KMS-11 (cell line): ENCODE results near the gene SART3.

ENCODE experiments used
- H2AFZ ChIP-seq: fragments of 200-600 bp; sonication (generic); 2 replicates; pipeline ENCODE4 v1.6.1; 2016; ENCODE audit warnings: antibody characterized with exemption, mixed run types, low read depth
- H3K27ac ChIP-seq: fragments of 200-600 bp; sonication (generic); 2 replicates; pipeline ENCODE4 v1.6.1; 2016; ENCODE audit warnings: mild to moderate bottlenecking, mixed run types
- H3K27me3 ChIP-seq: fragments of 200-600 bp; sonication (generic); 2 replicates; pipeline ENCODE4 v1.6.1; 2017; ENCODE audit warnings: mild to moderate bottlenecking, low read depth, mixed run types, moderate library complexity; ENCODE audit not compliant: insufficient read depth
- H3K36me3 ChIP-seq: fragments of 200-600 bp; sonication (generic); 2 replicates; pipeline ENCODE4 v1.6.1; 2017; ENCODE audit warnings: mild to moderate bottlenecking, mixed run types; ENCODE audit not compliant: insufficient read depth
- H3K4me1 ChIP-seq: fragments of 200-600 bp; sonication (generic); 2 replicates; pipeline ENCODE4 v1.6.1; 2016; ENCODE audit warnings: mild to moderate bottlenecking, low read depth, mixed run types; ENCODE audit not compliant: poor library complexity, severe bottlenecking
- H3K4me2 ChIP-seq: fragments of 200-600 bp; sonication (generic); 2 replicates; pipeline ENCODE4 v1.7.0; 2016; ENCODE audit warnings: mild to moderate bottlenecking, mixed run types
- H3K4me3 ChIP-seq: fragments of 200-600 bp; sonication (generic); IDR thresholded peaks from 2 replicates; pipeline ENCODE4 v1.6.1; 2017; ENCODE audit warnings: low read depth, low read length, mixed read lengths; ENCODE audit not compliant: insufficient read depth
- H3K79me2 ChIP-seq: fragments of 200-600 bp; sonication (generic); 2 replicates; pipeline ENCODE4 v1.6.1; 2016; ENCODE audit warnings: low read depth, mixed run types; ENCODE audit not compliant: insufficient read depth
- H3K9ac ChIP-seq: fragments of 200-600 bp; sonication (generic); 2 replicates; pipeline ENCODE4 v1.6.1; 2016; ENCODE audit warnings: mild to moderate bottlenecking, mixed run types
- H4K20me1 ChIP-seq: fragments of 200-600 bp; sonication (generic); 2 replicates; pipeline ENCODE4 v1.6.1; 2016; ENCODE audit warnings: mild to moderate bottlenecking, mixed run types; ENCODE audit not compliant: insufficient read depth
- TF ChIP-seq, protein P1 (sequence below): fragments of 200-600 bp; sonication (generic); conservative IDR thresholded peaks from 2 replicates; pipeline ENCODE4 v1.6.1; 2017; ENCODE audit warnings: low read depth, mild to moderate bottlenecking, antibody characterized with exemption, low read length, moderate library complexity, mixed read lengths

The SART3 gene

GRCh38 chr12:108585864-108586263 lies 24.9 kb upstream of the SART3 start:
- H3K36me3 ChIP-seq = no peaks in the 10 kb centered on the region
- H3K27me3 ChIP-seq = no peaks in the 10 kb centered on the region
- no peak overlapping the region for H2AFZ ChIP-seq
- no peaks in the 10 kb centered on the region for H3K79me2 ChIP-seq
- no peak overlapping the region for H3K4me2 ChIP-seq
- TF ChIP-seq, protein P1, sequence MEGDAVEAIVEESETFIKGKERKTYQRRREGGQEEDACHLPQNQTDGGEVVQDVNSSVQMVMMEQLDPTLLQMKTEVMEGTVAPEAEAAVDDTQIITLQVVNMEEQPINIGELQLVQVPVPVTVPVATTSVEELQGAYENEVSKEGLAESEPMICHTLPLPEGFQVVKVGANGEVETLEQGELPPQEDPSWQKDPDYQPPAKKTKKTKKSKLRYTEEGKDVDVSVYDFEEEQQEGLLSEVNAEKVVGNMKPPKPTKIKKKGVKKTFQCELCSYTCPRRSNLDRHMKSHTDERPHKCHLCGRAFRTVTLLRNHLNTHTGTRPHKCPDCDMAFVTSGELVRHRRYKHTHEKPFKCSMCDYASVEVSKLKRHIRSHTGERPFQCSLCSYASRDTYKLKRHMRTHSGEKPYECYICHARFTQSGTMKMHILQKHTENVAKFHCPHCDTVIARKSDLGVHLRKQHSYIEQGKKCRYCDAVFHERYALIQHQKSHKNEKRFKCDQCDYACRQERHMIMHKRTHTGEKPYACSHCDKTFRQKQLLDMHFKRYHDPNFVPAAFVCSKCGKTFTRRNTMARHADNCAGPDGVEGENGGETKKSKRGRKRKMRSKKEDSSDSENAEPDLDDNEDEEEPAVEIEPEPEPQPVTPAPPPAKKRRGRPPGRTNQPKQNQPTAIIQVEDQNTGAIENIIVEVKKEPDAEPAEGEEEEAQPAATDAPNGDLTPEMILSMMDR = no peak
- H3K4me3 ChIP-seq = no peak overlapping the region
- peaks cover 18% of the 10 kb centered on the region for H3K4me1 ChIP-seq
- H4K20me1 ChIP-seq = no peaks in the 10 kb centered on the region
- H3K9ac ChIP-seq = no peak overlapping the region
- no peak overlapping the region for H3K27ac ChIP-seq

DNA sequence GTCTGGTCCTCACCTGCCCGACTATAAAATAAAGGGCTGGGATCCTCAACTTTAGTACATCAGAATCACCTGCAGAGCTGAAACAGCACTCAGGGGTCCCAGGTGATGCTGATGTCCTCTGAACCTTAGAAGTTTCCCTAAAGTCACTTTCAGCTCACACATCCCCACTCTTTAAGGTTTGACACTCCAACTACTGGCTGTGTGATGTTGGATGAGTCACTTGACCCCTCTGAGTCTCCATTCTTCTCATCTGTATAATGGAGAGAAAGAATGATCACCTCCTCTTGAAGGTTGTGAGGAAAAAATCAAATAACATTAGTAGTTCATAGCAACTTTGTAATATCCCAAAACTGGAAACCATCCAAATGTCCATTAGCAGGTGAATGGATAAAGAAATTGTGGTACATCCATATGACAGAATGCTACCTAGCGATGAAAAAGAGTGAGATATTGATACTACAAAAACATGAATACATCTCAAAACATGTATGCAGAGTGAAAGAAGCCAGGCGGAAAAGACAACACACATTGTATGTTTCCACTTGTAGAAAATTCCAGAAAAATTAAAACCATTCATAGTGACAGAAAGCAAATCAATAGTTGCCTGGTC lies 23.6 kb upstream of the SART3 start:
- H3K27ac ChIP-seq = no peak overlapping the region
- H4K20me1 ChIP-seq = no peaks in the 10 kb centered on the region
- H3K36me3 ChIP-seq = no peaks in the 10 kb centered on the region
- no peak overlapping the region for H3K9ac ChIP-seq
- no peaks in the 10 kb centered on the region for H3K79me2 ChIP-seq
- TF ChIP-seq, protein P1 = no peak
- peaks cover 18% of the 10 kb centered on the region for H3K4me1 ChIP-seq
- H3K4me2 ChIP-seq = no peak overlapping the region
- no peak overlapping the region for H3K4me3 ChIP-seq
- H3K27me3 ChIP-seq = no peaks in the 10 kb centered on the region
- H2AFZ ChIP-seq = no peak overlapping the region

DNA sequence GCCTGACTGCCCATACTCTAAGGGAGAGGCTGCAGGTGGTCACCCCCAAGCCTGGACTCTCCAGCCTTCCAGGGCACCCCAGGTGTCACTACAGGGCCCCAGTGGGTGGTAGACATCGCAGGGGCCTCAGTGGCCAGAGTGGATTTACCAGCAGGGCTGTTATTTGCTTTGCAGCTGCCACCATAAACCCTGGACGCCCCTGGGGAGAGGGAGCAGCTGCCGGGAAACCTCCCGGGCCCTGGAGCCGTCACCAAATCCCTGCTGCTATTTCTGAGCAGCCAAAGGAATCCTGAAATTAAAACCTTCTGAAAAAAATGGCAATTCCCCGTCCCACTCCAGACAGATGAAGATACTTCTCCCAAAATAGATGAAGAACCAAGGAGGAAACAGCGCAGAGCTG lies 23.0 kb upstream of the SART3 start:
- Histone ChIP-seq H3K79me2 (no peaks in the 10 kb centered on the region), H3K9ac (no peak overlapping the region), H3K4me1 (peaks cover 15% of the 10 kb centered on the region), H4K20me1 (no peaks in the 10 kb centered on the region), H3K4me3 (no peak overlapping the region), H2AFZ (no peak overlapping the region), H3K27me3 (no peaks in the 10 kb centered on the region), H3K36me3 (no peaks in the 10 kb centered on the region), H3K4me2 (no peak overlapping the region), H3K27ac (no peak overlapping the region)
- TF ChIP-seq, protein P1 = no peak

- no peaks in the 10 kb centered on the region for H3K79me2 ChIP-seq
- TF ChIP-seq, protein P1 = no peak
- no peaks in the 10 kb centered on the region for H4K20me1 ChIP-seq
- H3K4me1 ChIP-seq = peaks cover 11% of the 10 kb centered on the region
- H3K9ac ChIP-seq = no peak overlapping the region
- H3K27ac ChIP-seq = no peak overlapping the region
- H3K4me3 ChIP-seq = no peak overlapping the region
- no peak overlapping the region for H3K4me2 ChIP-seq
- no peaks in the 10 kb centered on the region for H3K27me3 ChIP-seq
- no peaks in the 10 kb centered on the region for H3K36me3 ChIP-seq
- no peak overlapping the region for H2AFZ ChIP-seq
Measured at GRCh38 chr12:108582978-108583770, 22.2 kb upstream of the SART3 start.
